ENCODE data around the gene MMS19.

DNA sequence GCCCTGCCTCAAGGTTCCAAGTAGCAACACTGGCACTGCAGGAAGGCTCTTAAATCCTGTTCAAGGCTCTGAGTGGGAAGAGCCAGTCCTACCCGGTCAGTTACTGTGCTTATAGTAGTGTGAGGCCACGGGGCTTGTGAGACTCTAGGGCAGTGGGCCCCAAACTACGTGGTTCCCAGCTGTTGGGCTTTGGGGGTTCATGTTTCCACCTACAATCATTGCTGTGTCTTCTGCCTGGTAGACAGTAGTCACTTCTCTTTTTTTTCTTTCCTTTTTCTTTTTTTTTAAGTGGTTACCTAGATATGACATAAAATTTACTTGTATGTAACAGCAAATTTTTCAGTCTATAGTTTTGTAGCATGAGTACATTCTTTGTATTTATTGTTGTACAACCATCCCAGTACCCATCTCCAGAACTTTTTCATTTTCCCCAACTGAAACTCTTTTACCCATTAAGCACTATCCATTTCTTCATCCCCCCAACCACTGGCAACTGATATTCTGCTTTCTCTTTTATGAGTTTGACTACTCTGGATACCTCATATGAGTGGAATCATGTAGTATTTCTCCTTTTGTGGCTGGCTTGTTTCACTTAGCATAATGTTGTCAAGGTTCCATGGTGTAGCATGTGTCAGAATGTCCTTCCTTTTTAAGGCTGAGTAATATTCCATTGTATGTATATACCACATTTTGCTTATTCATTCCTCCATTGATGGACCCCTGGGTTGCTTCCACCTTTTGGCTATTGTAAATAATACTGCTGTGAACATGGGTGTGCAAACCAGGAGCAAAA is 8.2 kb upstream of the MMS19 start:
- TF ChIP-seq CTCF (conservative IDR thresholded peaks at IDR 0.05) (no peak), EZH2 (IDR thresholded peaks at IDR 0.05; ENCODE audit: low read depth) (no peak)

Data from PC-9 (cell line).